ENCODE data around the gene AGPAT2. TPM values are rescaled to one million over a fixed set of nuclear protein-coding genes. Genes with fewer than 3 reads are reported as not detected.
A peak's percentile ranks its signal among the peaks of the same experiment; 100 is the strongest.

Gene AGPAT2
- total and polyA plus RNA-seq, 2 of the 4 experiments (the other 2 are of a cell fraction): 16.1 to 39.5 TPM

- no TSS peak for BruUV-seq (replicated peaks)
- Histone ChIP-seq H2BK120ac (ENCODE audit: low read depth, low read length) (no peak within 1 kb of the TSS), H3K14ac (replicated peaks; ENCODE audit: low read depth, low read length) (no peak within 1 kb of the TSS), H3K4ac (ENCODE audit: low read depth, low read length) (no peak within 1 kb of the TSS), H2AK9ac (replicated peaks; ENCODE audit: low read depth, low read length, poor library complexity) (peak within 1 kb of the TSS; percentile 42), H3K79me1 (ENCODE audit: low read depth in 1 of 2, low read length in 2 of 2) (no peaks in the 10 kb centered on the region), H4K91ac (ENCODE audit: insufficient read depth, low read depth, low read length) (no peak within 1 kb of the TSS), H3K27ac (ENCODE audit: insufficient read depth, low read length) (no peak within 1 kb of the TSS), H3K56ac (ENCODE audit: extremely low read depth, insufficient read depth, low read length) (no peak within 1 kb of the TSS), H3K4me1 (ENCODE audit: control insufficient read depth, insufficient read depth, low read length) (peaks cover 1% of the 10 kb centered on the region; the same call in 1 of the 2 replicates), H3K9me3 (ENCODE audit: control insufficient read depth, insufficient read depth, low read length) (no peaks in the 10 kb centered on the region), H2AK5ac (ENCODE audit: low read depth, low read length) (no peak within 1 kb of the TSS), H3K4me2 (ENCODE audit: low read depth, low read length) (peak within 1 kb of the TSS; percentile 39; the same call in 1 of the 2 replicates), H2BK5ac (ENCODE audit: low read depth, low read length, poor library complexity, severe bottlenecking) (no peak within 1 kb of the TSS), H3K36me3 (ENCODE audit: control insufficient read depth, insufficient read depth, low read length) (no peaks in the 10 kb centered on the region), H3K9me1 (ENCODE audit: insufficient read depth, low read length) (no peaks in the 10 kb centered on the region), H3K23ac (ENCODE audit: low read depth, low read length) (no peak within 1 kb of the TSS; the same call in 1 of the 2 replicates), H3K9ac (ENCODE audit: low read depth, low read length) (peak within 1 kb of the TSS; percentile 2; the same call in 1 of the 2 replicates), H3K27me3 (ENCODE audit: control insufficient read depth, insufficient read depth, low read length) (peaks cover 17% of the 10 kb centered on the region), H3K18ac (ENCODE audit: low read depth, low read length) (no peak within 1 kb of the TSS), H2AFZ (replicated peaks; ENCODE audit: low read length, poor library complexity) (peak within 1 kb of the TSS; percentile 81), H2BK15ac (ENCODE audit: low read depth, low read length) (no peak within 1 kb of the TSS), H2BK20ac (ENCODE audit: low read depth, low read length) (no peak within 1 kb of the TSS), H4K20me1 (ENCODE audit: insufficient read depth, low read length) (no peaks in the 10 kb centered on the region), H3K4me3 (ENCODE audit: insufficient read depth, low read depth, low read length) (peak within 1 kb of the TSS; percentile 48), H4K5ac (ENCODE audit: low read depth, low read length) (no peak within 1 kb of the TSS), H4K8ac (ENCODE audit: low read depth in 2 of 2, low read length in 2 of 2) (no peak within 1 kb of the TSS)
- intact Hi-C loops (cut with micrococcal nuclease): no loop called here
- 4% methylated on average over 59 of the region's 119 CpGs; no CpG with 5 or more reads in 1 of the 2 experiments for WGBS, 2 experiments (ENCODE audit: extremely low coverage in 2 of 2, insufficient read length in 1 of 2)
- CTCF ChIA-PET: no interaction called here
- POLR2A ChIA-PET (ENCODE audit: unreplicated experiment): no interaction called here
- no peak for DNase-seq
- in situ Hi-C loops (cut with MboI; ENCODE audit: low sequenced_read_pairs): no loop called here
- ATAC-seq (ENCODE audit: low read depth): peak; percentile 36
- dilution Hi-C loops (cut with HindIII; ENCODE audit: low sequenced_read_pairs, unreplicated experiment): no loop called here
- TF ChIP-seq RCOR1 (IDR thresholded peaks at IDR 0.05; ENCODE audit: insufficient replicate concordance, low read length): no peak
- no peak for TF ChIP-seq MXI1 (IDR thresholded peaks at IDR 0.05; ENCODE audit: borderline replicate concordance, low read depth, low read length)
- TF ChIP-seq BHLHE40 (IDR thresholded peaks at IDR 0.05; ENCODE audit: low read depth, low read length): no peak
- TF ChIP-seq RFX5 (IDR thresholded peaks at IDR 0.05; ENCODE audit: low read depth, low read length): no peak
- no peak for TF ChIP-seq CTCF (conservative IDR thresholded peaks at IDR 0.05; ENCODE audit: low read depth, low read length)
- no peak for TF ChIP-seq CHD1 (IDR thresholded peaks at IDR 0.05; ENCODE audit: low read depth, low read length)
- TF ChIP-seq RAD21 (IDR thresholded peaks at IDR 0.05; ENCODE audit: low read length): no peak
- TF ChIP-seq USF2 (IDR thresholded peaks at IDR 0.05; ENCODE audit: low read depth, low read length): no peak
- no peak for TF ChIP-seq MAZ (IDR thresholded peaks at IDR 0.05; ENCODE audit: borderline replicate concordance, low read depth, low read length)
- no peak for TF ChIP-seq ELK1 (IDR thresholded peaks at IDR 0.05; ENCODE audit: borderline replicate concordance, low read depth, low read length)
- TF ChIP-seq FOS (IDR thresholded peaks at IDR 0.05; ENCODE audit: low read depth, low read length): no peak
- TF ChIP-seq SMC3 (IDR thresholded peaks at IDR 0.05; ENCODE audit: low read depth, low read length): no peak
- no peak for TF ChIP-seq CEBPB (IDR thresholded peaks at IDR 0.05; ENCODE audit: low read depth, low read length)
- TF ChIP-seq NFE2L2 (IDR thresholded peaks at IDR 0.05; ENCODE audit: low read depth, low read length): no peak
Observed at GRCh38 chr9:136711751-136712689, 24.8 kb upstream of the AGPAT2 start, which contains the start of gene DIPK1B. DIPK1B (plus strand) TSS chr9:136712572; CDS start chr9:136712666, 94 bp downstream.

Measured in IMR-90 (cell line).